Heart left ventricle (tissue), 13 donors: ENCODE results near the gene RTN4RL2.

Experiments used
- POLR2A ChIP-seq, 2 donors: fragments of 450-650 bp; IDR thresholded peaks; one replicate each; pipeline ENCODE4 v1.6.1; 2017; ENCODE audit warnings: antibody characterized with exemption in 2 of 2, mild to moderate bottlenecking in 2 of 2, moderate library complexity in 2 of 2
- TF ChIP-seq, protein P1 (sequence below), 12 donors: fragments of 200-600 bp; sonication (generic) in 4 of 12; IDR thresholded peaks; one replicate each; pipeline versions ENCODE4 v1.5.0 to v1.8.0; 2018 to 2022; ENCODE audit warnings: antibody characterized with exemption in 12 of 12, mild to moderate bottlenecking in 5 of 12
- donor health status: ischemic (EF 13 %, LVEDD 7.1; RV severe dilation, severe dysfunction).
- donor health status: DM: no; HTN: yes; CAD: no.
- donor health status: DM: no; HTN: no; CAD: no.
- donor health status: ischemic (EF 25% LVEDD 6.9; RV normal size, moderate dysfunction).
- donor health status: ischemic (EF 25% LVEDD 5.7; RV mildly dilated, moderate dysfunction).
- donor health status: ischemic (EF 35%, LVEDD 5.7; RV mildly dilated, moderate dysfunction).
- donor health status: nonischemic (EF 11% LVEDD 7.7; RV severe dilation, severe dysfunction).
- donor health status: DM: yes; HTN: yes; CAD: no.
- donor health status: PGD.
- donor health status: ischemic (EF 29% LVEDD 5.4; RV normal size, mild dysfunction).
- donor health status: nonischemic (EF 23%, LVEDD 6.1; RV moderate dilation, normal function).

DNA sequence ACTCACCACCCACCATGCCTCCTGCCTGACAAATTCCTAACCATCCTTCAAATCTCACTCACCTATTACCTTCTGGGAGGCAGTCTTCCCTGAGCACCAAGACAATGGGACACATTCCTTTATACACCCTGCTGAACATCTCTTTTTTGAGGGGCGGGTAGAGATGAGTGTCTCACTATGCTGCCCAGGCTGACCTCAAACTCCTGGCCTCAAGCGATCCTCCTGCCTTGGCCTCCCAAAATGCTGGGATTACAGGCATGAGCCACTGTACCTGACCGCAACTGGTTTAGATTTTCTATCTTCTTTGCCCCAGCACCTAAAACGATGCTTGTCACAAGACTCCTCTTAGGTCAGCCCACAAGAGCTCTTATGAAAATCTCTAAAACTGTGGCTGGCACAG, 63.1 kb downstream of the RTN4RL2 start:
- TF ChIP-seq POLR2A (IDR thresholded peaks at IDR 0.05): no peak
- TF ChIP-seq, protein P1, sequence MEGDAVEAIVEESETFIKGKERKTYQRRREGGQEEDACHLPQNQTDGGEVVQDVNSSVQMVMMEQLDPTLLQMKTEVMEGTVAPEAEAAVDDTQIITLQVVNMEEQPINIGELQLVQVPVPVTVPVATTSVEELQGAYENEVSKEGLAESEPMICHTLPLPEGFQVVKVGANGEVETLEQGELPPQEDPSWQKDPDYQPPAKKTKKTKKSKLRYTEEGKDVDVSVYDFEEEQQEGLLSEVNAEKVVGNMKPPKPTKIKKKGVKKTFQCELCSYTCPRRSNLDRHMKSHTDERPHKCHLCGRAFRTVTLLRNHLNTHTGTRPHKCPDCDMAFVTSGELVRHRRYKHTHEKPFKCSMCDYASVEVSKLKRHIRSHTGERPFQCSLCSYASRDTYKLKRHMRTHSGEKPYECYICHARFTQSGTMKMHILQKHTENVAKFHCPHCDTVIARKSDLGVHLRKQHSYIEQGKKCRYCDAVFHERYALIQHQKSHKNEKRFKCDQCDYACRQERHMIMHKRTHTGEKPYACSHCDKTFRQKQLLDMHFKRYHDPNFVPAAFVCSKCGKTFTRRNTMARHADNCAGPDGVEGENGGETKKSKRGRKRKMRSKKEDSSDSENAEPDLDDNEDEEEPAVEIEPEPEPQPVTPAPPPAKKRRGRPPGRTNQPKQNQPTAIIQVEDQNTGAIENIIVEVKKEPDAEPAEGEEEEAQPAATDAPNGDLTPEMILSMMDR (IDR thresholded peaks at IDR 0.05): no peak
